ENCODE measurements around the gene SLC35F3. TPM values are rescaled to one million over a fixed set of nuclear protein-coding genes. Genes with fewer than 3 reads are reported as not detected.

Gene SLC35F3
- polyA plus RNA-seq, 1 donor (not counting 4 experiments of a cell fraction or from before 2014, with no cell fraction given), result 13.8 TPM

DNA sequence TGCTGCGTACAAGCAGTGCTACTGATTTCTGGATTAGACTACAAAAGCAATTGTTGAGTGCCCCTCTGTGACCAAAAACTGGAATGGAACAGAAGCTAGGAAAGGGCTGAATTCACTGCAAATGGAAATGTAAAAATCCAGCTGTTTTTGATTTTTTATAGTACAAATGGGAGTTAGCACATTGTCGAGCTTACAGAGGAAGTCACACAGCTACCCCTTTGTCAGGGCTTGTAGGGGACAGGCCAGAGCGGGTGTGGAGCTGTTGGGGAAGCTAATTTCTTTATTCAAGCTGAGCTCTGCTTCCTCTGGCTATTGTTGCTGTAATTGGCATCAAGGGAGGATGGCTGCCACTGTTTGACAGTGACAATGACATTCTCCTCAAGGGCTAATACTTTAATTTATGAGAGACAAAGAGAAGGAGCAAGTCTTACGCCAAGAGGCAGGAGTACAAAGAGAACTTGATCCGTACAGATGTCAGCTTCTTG is 96.1 kb downstream of the SLC35F3 start:
- peak; percentile 55 for FAIRE-seq
- no peak for DNase-seq (ENCODE audit: low read depth, low spot score)
- no peak overlapping the region for H3K9ac ChIP-seq (ENCODE audit: control insufficient read depth, extremely low read depth, insufficient read depth, low read length)
- no peaks in the 10 kb centered on the region for H3K36me3 ChIP-seq (ENCODE audit: control insufficient read depth in 2 of 2, extremely low read depth in 1 of 2, insufficient read depth in 2 of 2, low read length in 2 of 2)
- H3K9me1 ChIP-seq (ENCODE audit: control insufficient read depth, extremely low read depth, insufficient read depth, low read length), result no peaks in the 10 kb centered on the region
- dilution Hi-C loops (cut with MboI; ENCODE audit: extremely low pct_ligation_motif_present, low sequenced_read_pairs), result no loop called here
- H3K4me1 ChIP-seq (ENCODE audit: control insufficient read depth, extremely low read depth, insufficient read depth, low read length), result peaks cover 37% of the 10 kb centered on the region
- H3K4me2 ChIP-seq (ENCODE audit: control insufficient read depth, extremely low read depth, insufficient read depth, low read depth, low read length), result peak overlapping the region; percentile 61
- H3K27ac ChIP-seq (ENCODE audit: control insufficient read depth, insufficient read depth, low read length), result peak overlapping the region; percentile 10
- H2AFZ ChIP-seq (ENCODE audit: control insufficient read depth, low read length), result no peak overlapping the region
- TF ChIP-seq CTCF (optimal IDR thresholded peaks at IDR 0.05 in 1 of 3, IDR thresholded peaks at IDR 0.05 in 1 of 3, conservative IDR thresholded peaks at IDR 0.05 in 1 of 3; ENCODE audit: extremely low read depth in 1 of 3, insufficient read depth in 2 of 3, low read length in 3 of 3), result no peak
- no peak for TF ChIP-seq EZH2 (IDR thresholded peaks at IDR 0.05; ENCODE audit: low read length)
- H3K9me3 ChIP-seq (ENCODE audit: control insufficient read depth, low read depth, low read length), result no peaks in the 10 kb centered on the region
- H3K27me3 ChIP-seq (ENCODE audit: control insufficient read depth, extremely low read depth, insufficient read depth, low read length), result no peaks in the 10 kb centered on the region
- H3K4me3 ChIP-seq (ENCODE audit: control insufficient read depth in 2 of 3, extremely low read depth in 1 of 3, insufficient read depth in 2 of 3, low read depth in 1 of 3, low read length in 3 of 3), result no peak overlapping the region
- H4K20me1 ChIP-seq (ENCODE audit: control insufficient read depth, extremely low read depth, insufficient read depth, low read length), result no peaks in the 10 kb centered on the region
- H3K79me2 ChIP-seq (ENCODE audit: control insufficient read depth, insufficient read depth, low read length), result peaks cover 7% of the 10 kb centered on the region

- Histone ChIP-seq H2AFZ (ENCODE audit: control insufficient read depth, low read length) (no peak overlapping the region), H3K4me2 (ENCODE audit: control insufficient read depth, extremely low read depth, insufficient read depth, low read depth, low read length) (no peak overlapping the region), H3K9ac (ENCODE audit: control insufficient read depth, extremely low read depth, insufficient read depth, low read length) (no peak overlapping the region), H3K9me3 (ENCODE audit: control insufficient read depth, low read depth, low read length) (no peaks in the 10 kb centered on the region), H3K27ac (ENCODE audit: control insufficient read depth, insufficient read depth, low read length) (no peak overlapping the region), H3K9me1 (ENCODE audit: control insufficient read depth, extremely low read depth, insufficient read depth, low read length) (no peaks in the 10 kb centered on the region), H3K27me3 (ENCODE audit: control insufficient read depth, extremely low read depth, insufficient read depth, low read length) (no peaks in the 10 kb centered on the region), H3K4me1 (ENCODE audit: control insufficient read depth, extremely low read depth, insufficient read depth, low read length) (peaks cover 27% of the 10 kb centered on the region), H4K20me1 (ENCODE audit: control insufficient read depth, extremely low read depth, insufficient read depth, low read length) (no peaks in the 10 kb centered on the region), H3K79me2 (ENCODE audit: control insufficient read depth, insufficient read depth, low read length) (peaks cover 7% of the 10 kb centered on the region), H3K36me3 (ENCODE audit: control insufficient read depth in 2 of 2, extremely low read depth in 1 of 2, insufficient read depth in 2 of 2, low read length in 2 of 2) (no peaks in the 10 kb centered on the region), H3K4me3 (ENCODE audit: control insufficient read depth in 2 of 3, extremely low read depth in 1 of 3, insufficient read depth in 2 of 3, low read depth in 1 of 3, low read length in 3 of 3) (no peak overlapping the region)
- DNase-seq (ENCODE audit: low read depth, low spot score) (no peak), FAIRE-seq (peak; percentile 78)
- TF ChIP-seq CTCF (optimal IDR thresholded peaks at IDR 0.05 in 1 of 3, IDR thresholded peaks at IDR 0.05 in 1 of 3, conservative IDR thresholded peaks at IDR 0.05 in 1 of 3; ENCODE audit: extremely low read depth in 1 of 3, insufficient read depth in 2 of 3, low read length in 3 of 3), result no peak
- TF ChIP-seq EZH2 (IDR thresholded peaks at IDR 0.05; ENCODE audit: low read length), result no peak
- dilution Hi-C loops (cut with MboI; ENCODE audit: extremely low pct_ligation_motif_present, low sequenced_read_pairs), result no loop called here
These were observed 97.3 kb downstream of the SLC35F3 start for GRCh38 chr1:234001817-234002216.
